Measurements from ENCODE around the gene SPATA2L. TPM values are rescaled to one million over a fixed set of nuclear protein-coding genes. Genes with fewer than 3 reads are reported as not detected.

The SPATA2L gene
- total RNA-seq, 1 donor from 2014 or later, result 6.2 TPM

- DNase-seq, result no peak
Measured at GRCh38 chr16:89727406-89728120, 26.1 kb upstream of the SPATA2L start.

GRCh38 chr16:89723279-89724250, 22.1 kb upstream of the SPATA2L start:
- DNase-seq, result peak; percentile 37

- DNase-seq, result no peak
Measured at GRCh38 chr16:89722392-89723278, 21.1 kb upstream of the SPATA2L start.

DNA sequence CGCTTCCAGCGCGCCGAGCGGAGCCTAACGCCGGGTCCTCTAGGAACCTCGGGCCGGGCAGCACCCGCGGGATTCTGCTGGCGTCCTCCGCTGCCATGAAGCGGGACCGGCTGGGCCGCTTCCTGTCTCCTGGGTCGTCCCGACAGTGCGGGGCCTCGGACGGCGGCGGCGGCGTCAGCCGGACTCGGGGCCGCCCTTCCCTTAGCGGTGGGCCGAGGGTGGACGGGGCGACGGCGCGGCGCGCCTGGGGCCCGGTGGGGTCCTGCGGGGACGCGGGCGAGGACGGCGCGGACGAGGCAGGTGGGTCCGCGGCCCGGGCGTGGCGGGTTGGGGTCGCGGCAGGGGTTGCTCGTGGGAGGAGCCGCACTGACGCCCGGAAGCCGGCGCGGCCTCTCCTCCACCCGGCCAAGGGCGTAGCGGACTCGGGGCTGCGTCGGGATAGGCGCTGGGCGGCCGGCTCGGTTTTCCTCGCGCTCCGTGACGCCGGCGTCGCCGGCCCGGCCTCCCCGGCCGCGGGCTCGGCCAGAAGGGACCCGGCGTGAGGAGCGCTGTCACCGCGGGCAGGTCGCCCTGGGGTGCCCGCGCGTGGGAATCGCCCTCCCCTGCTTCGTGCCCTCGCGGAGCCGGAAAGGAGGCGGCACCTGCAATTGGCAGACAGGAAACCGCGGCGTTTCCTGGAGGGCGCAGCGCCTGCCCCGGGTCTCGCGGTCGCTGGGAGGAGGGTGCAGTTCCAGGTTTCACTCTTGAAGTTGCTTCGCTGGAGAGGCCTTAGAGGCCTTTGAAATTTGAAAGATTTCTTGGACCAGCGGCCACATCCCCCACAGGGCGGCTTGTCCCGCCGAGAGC, 20.3 kb upstream of the SPATA2L start:
- DNase-seq, result no peak

DNA sequence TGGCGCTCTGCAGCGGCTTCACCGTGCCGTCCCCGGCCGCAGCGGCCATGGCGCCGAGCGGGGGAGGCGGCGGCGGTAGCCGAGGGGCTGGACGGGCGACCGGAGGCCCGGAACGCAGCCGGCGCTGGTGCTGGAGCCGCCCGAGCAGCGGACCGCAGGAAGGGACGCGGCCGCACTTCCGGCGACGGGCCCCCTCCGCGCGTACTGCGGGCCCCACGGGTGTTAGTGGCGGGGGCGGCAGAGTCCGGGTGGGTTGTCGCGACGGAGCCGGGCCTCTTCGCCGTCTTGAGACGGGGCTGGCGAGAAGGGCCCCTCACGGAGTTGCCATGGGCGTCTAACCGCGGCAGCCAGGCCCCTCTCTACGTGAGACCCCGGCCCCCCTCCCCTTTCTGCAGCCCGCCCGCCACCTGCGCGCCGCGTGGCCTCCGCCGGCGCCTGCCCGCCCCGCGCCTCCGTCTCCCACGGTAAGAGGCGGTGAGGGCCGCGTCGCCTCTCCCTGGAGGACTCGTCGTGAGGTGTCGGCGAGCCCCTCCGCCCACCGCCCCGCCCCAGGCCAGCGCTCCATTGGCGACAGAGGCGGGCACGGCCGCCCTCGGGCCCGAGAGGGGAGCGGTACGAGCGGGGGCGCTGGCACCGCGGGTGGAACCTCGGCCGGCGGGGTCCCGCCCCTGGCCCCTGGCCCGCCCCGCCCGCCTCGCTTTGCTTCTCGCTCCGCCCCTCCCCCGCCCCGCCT, 19.5 kb upstream of the SPATA2L start, which contains the start of the genes VPS9D1 and ZNF276:
TSS of gene VPS9D1 (minus strand) at position 86 of the 733 bp plus-strand sequence. CDS start at position 49, 37 bp downstream.
TSS of gene ZNF276 (plus strand) at position 725 of the 733 bp plus-strand sequence. CDS start 104 bp downstream, outside the sequence.
- DNase-seq, result peak; percentile 56

DNA sequence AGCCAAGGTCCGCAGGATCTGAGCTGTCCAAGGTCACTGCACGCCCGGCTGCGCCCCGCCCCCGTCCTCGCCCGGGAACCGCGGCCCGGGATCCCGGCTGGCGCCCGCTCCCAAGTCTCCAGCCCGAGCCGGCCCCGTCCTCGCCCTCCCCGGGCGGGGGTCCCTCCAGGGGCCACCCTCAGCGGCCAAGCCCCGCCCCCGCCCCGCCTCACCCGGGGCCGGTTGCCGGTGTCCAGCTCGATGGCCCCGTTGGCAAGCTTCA, 19.0 kb upstream of the SPATA2L start:
- no peak for DNase-seq

DNA sequence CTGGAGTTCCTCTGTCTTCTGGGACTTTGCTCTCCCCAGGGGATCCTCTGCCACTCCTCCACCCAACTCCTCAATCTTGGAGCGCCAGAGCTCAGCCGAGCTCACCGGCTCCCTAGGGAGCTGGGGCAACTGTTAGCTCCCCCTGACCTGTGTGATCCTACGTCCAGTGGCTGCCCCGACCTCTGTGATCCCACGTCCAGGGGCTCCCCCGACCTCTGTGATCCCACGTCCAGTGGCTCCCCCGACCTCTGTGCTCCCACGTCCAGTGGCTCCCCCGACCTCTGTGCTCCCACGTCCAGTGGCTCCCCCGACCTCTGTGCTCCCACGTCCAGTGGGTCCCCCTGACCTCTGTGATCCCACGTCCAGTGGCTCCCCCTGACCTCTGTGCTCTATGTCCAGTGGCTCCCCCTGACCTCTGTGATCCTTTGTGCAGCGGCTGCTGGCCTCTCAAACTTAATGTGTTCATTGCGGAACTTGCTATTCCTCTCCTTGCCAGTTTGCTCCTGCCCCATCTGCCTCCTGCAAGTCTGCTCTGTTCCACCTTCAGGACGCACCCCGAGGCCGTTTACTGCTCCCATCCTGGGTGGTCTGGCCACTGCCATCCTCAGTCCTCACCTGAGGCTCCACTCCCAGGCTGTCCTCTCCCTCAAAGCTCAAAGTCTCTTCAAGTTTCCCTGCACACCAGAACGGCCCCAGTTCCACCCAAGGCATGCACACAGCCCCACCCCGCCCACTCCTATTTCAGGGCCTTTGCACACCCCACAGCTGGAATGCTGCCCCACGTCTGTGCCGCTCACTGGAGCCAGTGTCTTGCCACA, 16.4 kb upstream of the SPATA2L start:
- no peak for DNase-seq

DNA sequence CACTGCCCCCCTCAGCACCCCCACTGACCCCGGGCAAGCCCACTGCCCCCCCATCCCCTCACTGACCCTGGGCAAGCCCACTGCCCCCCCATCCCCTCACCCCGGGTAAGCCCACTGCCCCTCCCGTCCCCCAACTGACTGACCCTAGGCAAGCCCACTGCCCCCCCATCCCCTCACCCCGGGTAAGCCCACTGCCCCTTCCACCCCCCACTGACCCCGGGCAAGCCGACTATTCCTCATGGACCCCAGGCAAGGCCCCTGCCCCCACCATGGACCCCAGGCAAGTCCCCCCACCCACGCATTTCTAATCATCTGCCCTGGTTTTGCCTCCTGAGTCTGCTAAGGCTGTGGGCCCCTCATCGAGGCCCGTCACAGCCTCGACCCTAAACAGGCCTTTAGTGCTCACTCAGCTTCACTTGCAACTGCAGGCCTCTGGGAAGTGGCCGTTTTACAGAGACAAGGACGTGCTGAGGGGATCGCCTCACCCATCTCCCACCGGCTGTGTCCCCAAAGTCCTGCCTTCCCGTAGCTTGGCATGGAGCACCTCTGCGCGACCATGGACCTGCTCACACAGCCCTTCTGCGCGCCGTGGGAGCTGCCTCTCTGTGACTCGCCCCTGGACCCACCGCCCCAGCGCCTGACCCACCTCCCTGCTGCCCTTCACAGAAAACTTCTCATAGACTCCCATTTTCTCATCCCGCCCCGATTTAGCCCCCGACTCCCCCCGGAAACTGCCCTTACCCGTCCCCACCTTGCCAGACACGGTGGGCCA, 15.6 kb upstream of the SPATA2L start:
- DNase-seq, result no peak

- no peak for DNase-seq
Measured at GRCh38 chr16:89716493-89716892, 15.0 kb upstream of the SPATA2L start.

DNA sequence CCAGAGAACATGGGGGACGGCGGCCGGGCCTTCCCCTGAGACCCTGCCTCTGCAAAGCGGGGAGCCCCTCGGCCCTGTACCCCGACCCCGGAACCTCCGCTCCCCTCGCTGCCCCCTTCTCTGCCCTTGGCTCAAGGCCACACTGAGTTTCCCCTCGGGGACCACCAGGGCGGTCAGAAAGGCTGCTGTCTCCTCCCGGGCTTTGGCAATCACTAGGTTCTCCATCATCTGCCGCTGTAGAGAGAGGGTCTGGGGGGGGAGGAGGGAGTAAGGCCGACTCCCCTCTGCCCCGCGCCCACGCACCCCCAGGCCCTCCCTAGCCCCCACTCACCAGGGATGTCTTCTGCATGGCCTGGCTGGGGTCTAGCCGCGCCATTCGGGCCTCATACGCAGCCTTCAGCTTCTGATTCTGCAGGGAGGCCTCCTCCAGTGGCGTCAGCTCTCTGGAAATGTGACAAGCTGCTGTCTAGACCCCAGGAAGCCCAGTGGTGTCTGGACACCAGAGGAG, 10.8 kb upstream of the SPATA2L start:
- DNase-seq, result no peak

DNA sequence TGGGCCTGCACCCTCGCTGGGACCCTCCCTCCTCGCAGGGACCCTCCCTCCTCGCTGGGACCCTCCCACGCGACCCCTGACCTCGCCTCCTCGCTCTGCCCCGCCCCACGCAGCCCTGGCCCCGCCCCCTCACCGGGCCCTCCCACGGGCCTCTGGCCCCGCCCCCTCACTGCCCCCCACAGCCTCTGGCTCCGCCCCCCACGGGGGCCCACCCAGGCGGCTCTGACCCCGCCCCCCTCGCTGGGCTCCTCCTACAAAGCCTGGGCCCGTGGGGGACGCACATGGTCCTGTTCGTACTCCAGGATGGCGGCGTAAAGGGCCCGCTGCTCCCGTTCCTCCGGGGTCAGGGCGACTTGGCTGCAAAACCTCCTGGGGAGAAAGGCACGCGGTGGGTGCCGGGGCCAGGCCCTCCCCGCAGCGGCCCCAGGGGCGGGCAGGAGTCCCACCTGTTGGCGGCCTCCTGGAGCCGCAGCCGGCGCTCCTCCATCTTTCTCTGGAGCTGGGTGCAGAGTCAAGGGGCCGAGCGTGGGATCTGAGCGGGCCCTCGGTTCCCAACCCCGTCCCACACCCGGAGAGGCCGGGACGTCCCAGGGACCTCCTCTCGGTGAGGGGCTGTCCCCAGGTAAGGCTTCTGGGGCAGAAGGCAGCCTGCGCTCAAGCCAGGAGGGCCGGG, 10.2 kb upstream of the SPATA2L start:
- DNase-seq, result no peak

DNA sequence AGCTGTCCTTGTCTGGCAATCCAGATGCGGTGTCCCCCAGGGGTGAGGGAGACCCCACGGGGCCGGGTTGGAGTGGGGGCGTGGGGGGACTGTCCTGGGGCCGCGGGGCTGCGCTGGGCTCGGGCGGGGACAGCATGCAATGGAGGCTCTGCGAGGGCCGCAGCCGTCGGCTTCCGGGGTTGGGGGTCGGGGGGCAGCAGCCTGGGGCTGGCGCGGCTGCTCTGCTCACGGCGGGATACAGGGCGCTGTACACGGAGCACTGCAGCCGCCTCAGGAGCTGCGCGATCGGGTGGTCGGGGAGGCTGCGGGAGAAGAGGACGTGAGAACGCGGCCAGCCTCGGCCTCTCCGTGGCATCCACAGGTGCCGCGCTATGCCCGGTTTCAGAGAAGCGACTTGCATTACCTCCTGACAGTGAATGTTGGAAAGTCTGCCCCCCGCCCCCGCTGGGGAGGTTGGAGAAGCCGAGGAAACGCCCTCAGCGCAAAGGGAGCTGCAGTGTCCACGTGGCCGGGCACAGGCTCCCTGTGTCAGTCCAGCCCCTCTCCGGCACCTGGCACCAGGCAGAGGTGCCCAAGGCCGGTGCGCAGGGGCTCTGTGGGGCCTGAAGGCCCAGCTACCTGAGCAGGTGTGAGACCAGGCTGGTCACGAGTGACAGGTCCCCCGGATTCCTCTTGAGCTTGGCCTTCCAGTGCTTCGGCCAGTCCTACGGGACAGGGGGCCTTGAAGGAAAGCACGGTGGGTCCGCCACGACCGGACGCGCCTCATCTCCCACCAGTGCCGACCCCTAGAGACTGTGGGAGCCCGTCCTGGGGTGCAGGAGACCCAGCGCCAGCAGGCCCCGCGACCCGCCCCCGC, 9.4 kb upstream of the SPATA2L start:
- no peak for DNase-seq

- no peak for DNase-seq
Measured at GRCh38 chr16:89709716-89710432, 8.4 kb upstream of the SPATA2L start.

- DNase-seq, result no peak
Measured at GRCh38 chr16:89709166-89709565, 7.7 kb upstream of the SPATA2L start.

- no peak for DNase-seq
Measured at GRCh38 chr16:89708481-89708931, 7.0 kb upstream of the SPATA2L start.

DNA sequence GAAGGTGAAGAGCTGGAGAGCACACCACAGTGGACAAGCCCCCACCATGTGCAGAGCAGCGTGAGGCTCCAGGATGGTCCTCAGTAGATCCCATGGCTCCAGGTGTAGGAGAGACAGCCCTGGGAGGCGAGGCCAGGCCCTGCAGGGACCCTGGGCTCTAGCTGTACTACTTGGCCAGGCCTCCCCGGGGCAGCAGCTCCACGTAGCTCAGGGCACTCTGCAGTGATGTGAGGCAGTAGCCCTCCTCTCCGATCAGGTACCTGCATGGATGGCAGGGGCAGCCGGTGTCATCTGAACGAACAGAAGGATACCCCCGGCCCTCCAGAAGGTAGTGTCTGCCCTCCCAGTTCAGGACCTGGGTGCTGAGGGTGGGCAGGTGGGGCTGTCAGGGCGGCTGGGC, 6.2 kb upstream of the SPATA2L start:
- DNase-seq, result no peak

Measured in skin of body (tissue), 2 donors.